Peyer's patch (tissue), 4 donors: Measurements from ENCODE around the gene ERC2. TPM values are rescaled to one million over a fixed set of nuclear protein-coding genes. Genes with fewer than 3 reads are reported as not detected.

Experiments
- DNase-seq, 3 donors: peaks; one replicate each; pipeline ENCODE4 v3.0.0-alpha.2; 2017 to 2019
- H3K27ac ChIP-seq, 4 donors: fragments of 200-600 bp; sonication (generic); one replicate each; pipeline ENCODE4 v1.5.1; 2016 to 2019
- H3K27me3 ChIP-seq, 2 donors: fragments of 200-600 bp; sonication (generic); one replicate each; pipeline ENCODE4 v1.5.1; 2019
- H3K36me3 ChIP-seq, 3 donors: fragments of 200-600 bp; sonication (generic); one replicate each; pipeline ENCODE4 v1.5.1; 2016 to 2019
- H3K4me1 ChIP-seq, 4 donors: fragments of 200-600 bp; sonication (generic); one replicate each; pipeline ENCODE4 v1.5.1; 2016 to 2019
- H3K4me3 ChIP-seq, 4 donors: fragments of 200-600 bp; sonication (generic); 1 replicate in 3 of 4; 2 replicates in 1 of 4; pipeline ENCODE4 v1.5.1; 2016 to 2019; ENCODE audit warnings: mild to moderate bottlenecking in 1 of 4
- H3K9me3 ChIP-seq, 4 donors: fragments of 200-600 bp; sonication (generic); one replicate each; pipeline ENCODE4 v1.5.1; 2016 to 2019; ENCODE audit warnings: mild to moderate bottlenecking in 1 of 4
- CTCF ChIP-seq, 6 experiments: fragments of 450-650 bp in 4 of 6; fragments of 200-600 bp in 2 of 6; sonication (generic) in 1 of 6; IDR thresholded peaks; one replicate each; pipeline ENCODE4 v1.5.1; 2017 to 2019; ENCODE audit warnings: antibody characterized with exemption in 6 of 6, mild to moderate bottlenecking in 3 of 6, moderate library complexity in 1 of 6
- POLR2A ChIP-seq, 2 donors: fragments of 450-650 bp; IDR thresholded peaks; one replicate each; pipeline ENCODE4 v1.5.1; 2017; ENCODE audit warnings: antibody characterized with exemption in 2 of 2, mild to moderate bottlenecking in 2 of 2, moderate library complexity in 2 of 2
- total RNA-seq, 4 donors: library from RNA; depleted of rRNA; stranded (reverse); fragments of >200 nt; gene quantifications; one replicate each; pipeline ENCODE4 v1.1.0, GENCODE V29; 2016

Gene ERC2
- total RNA-seq, 4 donors from 2014 or later = 0.18 to 0.83 TPM; not detected in 2

GRCh38 chr3:55626279-55626665 is 842.0 kb downstream of the ERC2 start:
- Histone ChIP-seq H3K27ac (no peak overlapping the region), H3K4me3 (no peak overlapping the region), H3K9me3 (no peaks in the 10 kb centered on the region), H3K4me1 (no peaks in the 10 kb centered on the region), H3K36me3 (no peaks in the 10 kb centered on the region), H3K27me3 (no peaks in the 10 kb centered on the region)
- TF ChIP-seq POLR2A (IDR thresholded peaks at IDR 0.05) (no peak), CTCF (IDR thresholded peaks at IDR 0.05) (no peak)
- DNase-seq = no peak

- TF ChIP-seq POLR2A (IDR thresholded peaks at IDR 0.05) (no peak), CTCF (IDR thresholded peaks at IDR 0.05) (no peak)
- Histone ChIP-seq H3K27me3 (no peaks in the 10 kb centered on the region), H3K4me3 (no peak overlapping the region), H3K36me3 (no peaks in the 10 kb centered on the region), H3K27ac (no peak overlapping the region), H3K9me3 (no peaks in the 10 kb centered on the region), H3K4me1 (no peaks in the 10 kb centered on the region)
- DNase-seq = no peak
These were observed 844.0 kb downstream of the ERC2 start for GRCh38 chr3:55624238-55624637.

- Histone ChIP-seq H3K4me1 (no peaks in the 10 kb centered on the region), H3K36me3 (no peaks in the 10 kb centered on the region), H3K9me3 (no peaks in the 10 kb centered on the region), H3K27me3 (no peaks in the 10 kb centered on the region), H3K27ac (no peak overlapping the region), H3K4me3 (no peak overlapping the region)
- DNase-seq = no peak
- no peak for TF ChIP-seq CTCF (IDR thresholded peaks at IDR 0.05)
- TF ChIP-seq POLR2A (IDR thresholded peaks at IDR 0.05) = no peak
These were observed 844.5 kb downstream of the ERC2 start for GRCh38 chr3:55623786-55624185.

GRCh38 chr3:55622733-55623132 is 845.5 kb downstream of the ERC2 start:
- no peaks in the 10 kb centered on the region for H3K4me1 ChIP-seq
- TF ChIP-seq CTCF (IDR thresholded peaks at IDR 0.05) = no peak
- no peak for TF ChIP-seq POLR2A (IDR thresholded peaks at IDR 0.05)
- no peaks in the 10 kb centered on the region for H3K27me3 ChIP-seq
- H3K36me3 ChIP-seq = no peaks in the 10 kb centered on the region
- no peak for DNase-seq
- no peaks in the 10 kb centered on the region for H3K9me3 ChIP-seq
- H3K4me3 ChIP-seq = no peak overlapping the region
- no peak overlapping the region for H3K27ac ChIP-seq

- Histone ChIP-seq H3K36me3 (no peaks in the 10 kb centered on the region), H3K27ac (no peak overlapping the region), H3K27me3 (no peaks in the 10 kb centered on the region), H3K4me3 (no peak overlapping the region), H3K9me3 (no peaks in the 10 kb centered on the region), H3K4me1 (no peaks in the 10 kb centered on the region)
- TF ChIP-seq POLR2A (IDR thresholded peaks at IDR 0.05) (no peak), CTCF (IDR thresholded peaks at IDR 0.05) (no peak)
- DNase-seq = no peak
These were observed 846.2 kb downstream of the ERC2 start for GRCh38 chr3:55622116-55622515.

- Histone ChIP-seq H3K4me3 (no peak overlapping the region), H3K36me3 (no peaks in the 10 kb centered on the region), H3K27me3 (no peaks in the 10 kb centered on the region), H3K4me1 (no peaks in the 10 kb centered on the region), H3K27ac (no peak overlapping the region), H3K9me3 (no peaks in the 10 kb centered on the region)
- no peak for DNase-seq
- TF ChIP-seq CTCF (IDR thresholded peaks at IDR 0.05) (no peak), POLR2A (IDR thresholded peaks at IDR 0.05) (no peak)
These were observed 846.6 kb downstream of the ERC2 start for GRCh38 chr3:55621648-55622047.
